Ishikawa (cell line): ENCODE data around the gene MOB2.

Experiments
- CEBPB ChIP-seq: IDR thresholded peaks from 2 replicates; pipeline ENCODE4 v1.6.1; 2012
- CREB1 ChIP-seq: IDR thresholded peaks from 2 replicates; pipeline ENCODE4 v1.6.1; 2012; ENCODE audit warnings: low read depth
- EGR1 ChIP-seq: IDR thresholded peaks from 2 replicates; pipeline ENCODE4 v1.6.1; 2012
- EP300 ChIP-seq: IDR thresholded peaks from 2 replicates; pipeline ENCODE4 v1.6.1; 2012; ENCODE audit warnings: borderline replicate concordance
- FOXM1 ChIP-seq: IDR thresholded peaks from 2 replicates; pipeline ENCODE4 v1.6.1; 2012; ENCODE audit warnings: low read depth, borderline replicate concordance
- NFIC ChIP-seq: IDR thresholded peaks from 2 replicates; pipeline ENCODE4 v1.6.1; 2012
- RAD21 ChIP-seq: IDR thresholded peaks from 2 replicates; pipeline ENCODE4 v1.6.1; 2012; ENCODE audit warnings: low read depth
- REST ChIP-seq: IDR thresholded peaks from 2 replicates; pipeline ENCODE4 v1.6.1; 2012; ENCODE audit warnings: low read depth, mild to moderate bottlenecking
- TAF1 ChIP-seq: IDR thresholded peaks from 2 replicates; pipeline ENCODE4 v1.6.1; 2012; ENCODE audit warnings: low read depth, mild to moderate bottlenecking
- TCF12 ChIP-seq: IDR thresholded peaks from 2 replicates; pipeline ENCODE4 v1.6.1; 2012; ENCODE audit warnings: low read depth
- TEAD4 ChIP-seq: IDR thresholded peaks from 2 replicates; pipeline ENCODE4 v1.6.1; 2012
- YY1 ChIP-seq: IDR thresholded peaks from 2 replicates; pipeline ENCODE4 v1.6.1; 2012; ENCODE audit warnings: low read depth
- ZBTB7A ChIP-seq: IDR thresholded peaks from 2 replicates; pipeline ENCODE4 v1.6.1; 2012; ENCODE audit warnings: low read depth
- TF ChIP-seq, protein P1 (sequence below): IDR thresholded peaks from 2 replicates; pipeline ENCODE4 v1.6.1; 2012
- TF ChIP-seq, protein P2 (sequence below): IDR thresholded peaks from 2 replicates; pipeline ENCODE4 v1.6.1; 2012

Gene MOB2

DNA sequence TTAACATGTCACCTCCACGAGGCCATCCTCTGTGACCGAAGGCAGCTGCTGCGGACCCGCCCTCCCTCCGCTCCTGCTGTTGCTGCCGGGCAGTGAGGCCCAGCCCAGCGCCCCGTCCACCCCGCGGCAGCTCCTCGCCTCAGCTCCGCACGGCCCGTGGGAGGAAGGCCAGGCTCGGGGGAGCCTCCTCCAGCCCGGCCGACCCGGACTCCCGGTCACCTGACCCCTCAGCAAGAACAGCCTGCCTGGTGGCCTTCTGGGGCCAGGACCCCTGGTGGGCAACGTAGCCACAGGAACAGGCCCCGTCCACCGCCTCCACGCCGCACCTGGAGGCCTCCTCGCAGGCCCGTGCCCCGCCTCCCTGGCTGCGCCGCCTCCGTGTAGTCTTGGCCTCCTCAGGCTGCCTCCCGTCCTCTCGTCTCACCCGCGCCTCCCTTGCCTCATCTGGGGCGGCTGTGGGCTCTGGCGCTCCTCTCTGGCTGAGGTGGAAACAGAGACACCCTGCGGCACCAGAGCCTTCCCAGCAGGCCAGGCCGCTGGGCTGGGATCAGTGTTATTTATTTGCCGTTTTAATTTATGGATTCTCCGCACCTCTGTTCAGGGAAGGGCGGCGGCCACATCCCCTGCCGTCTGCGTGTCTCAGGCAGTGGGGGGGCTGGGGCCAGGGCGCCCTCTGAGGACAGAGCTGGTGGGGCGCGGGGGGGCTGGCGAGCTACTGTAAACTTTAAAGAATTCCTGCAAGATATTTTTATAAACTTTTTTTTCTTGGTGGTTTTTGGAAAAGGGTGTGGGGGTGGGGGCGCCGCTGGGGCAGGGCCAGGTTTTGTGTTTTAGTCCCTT, 25.4 kb downstream of the MOB2 start:
- TF ChIP-seq, protein P1, sequence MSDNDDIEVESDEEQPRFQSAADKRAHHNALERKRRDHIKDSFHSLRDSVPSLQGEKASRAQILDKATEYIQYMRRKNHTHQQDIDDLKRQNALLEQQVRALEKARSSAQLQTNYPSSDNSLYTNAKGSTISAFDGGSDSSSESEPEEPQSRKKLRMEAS, result no peak
- TF ChIP-seq REST (no peak), YY1 (no peak), NFIC (no peak), EGR1 (no peak), FOXM1 (no peak), EP300 (no peak)
- TF ChIP-seq, protein P2, sequence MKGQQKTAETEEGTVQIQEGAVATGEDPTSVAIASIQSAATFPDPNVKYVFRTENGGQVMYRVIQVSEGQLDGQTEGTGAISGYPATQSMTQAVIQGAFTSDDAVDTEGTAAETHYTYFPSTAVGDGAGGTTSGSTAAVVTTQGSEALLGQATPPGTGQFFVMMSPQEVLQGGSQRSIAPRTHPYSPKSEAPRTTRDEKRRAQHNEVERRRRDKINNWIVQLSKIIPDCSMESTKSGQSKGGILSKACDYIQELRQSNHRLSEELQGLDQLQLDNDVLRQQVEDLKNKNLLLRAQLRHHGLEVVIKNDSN, result no peak

GRCh38 chr11:1460396-1460985, 26.1 kb downstream of the MOB2 start:
- TF ChIP-seq, protein P1, result no peak
- no peak for TF ChIP-seq FOXM1
- no peak for TF ChIP-seq TEAD4
- TF ChIP-seq, protein P2, result no peak
- TF ChIP-seq REST, result no peak
- no peak for TF ChIP-seq ZBTB7A
- no peak for TF ChIP-seq CEBPB
- TF ChIP-seq TAF1, result no peak
- no peak for TF ChIP-seq RAD21
- TF ChIP-seq YY1, result no peak

GRCh38 chr11:1459764-1460395, 26.7 kb downstream of the MOB2 start:
- TF ChIP-seq YY1 (no peak), FOXM1 (no peak), EGR1 (no peak), ZBTB7A (no peak), CREB1 (no peak), CEBPB (no peak), EP300 (no peak), NFIC (no peak), REST (no peak), TEAD4 (no peak), RAD21 (no peak), TCF12 (no peak), TAF1 (no peak)
- TF ChIP-seq, protein P2, result no peak
- TF ChIP-seq, protein P1, result no peak
